ENCODE results near the gene IL27RA.
"Not testable (repeated sequence)": the region's sequence is repeated elsewhere in the genome, so short reads cannot be mapped to it uniquely, and the experiment has no call there.

The IL27RA gene

GRCh38 chr19:14028901-14029300 is 2.7 kb upstream of the IL27RA start:
- H3K4me3 Mint-ChIP-seq: no peak overlapping the region
- DNase-seq (ENCODE audit: low spot score in 2 of 2) (no peak), ATAC-seq (ENCODE audit: low read depth) (no peak)
- H3K9me3 Mint-ChIP-seq: no peaks in the 10 kb centered on the region
- H3K27me3 Mint-ChIP-seq: no peaks in the 10 kb centered on the region
- peak overlapping the region; percentile 35 for H3K27ac Mint-ChIP-seq
- H3K36me3 Mint-ChIP-seq: peaks cover 2% of the 10 kb centered on the region
- peaks cover 23% of the 10 kb centered on the region for H3K4me1 Mint-ChIP-seq

GRCh38 chr19:14030997-14031718 is 404 bp upstream of the IL27RA start:
- peaks cover 28% of the 10 kb centered on the region for H3K4me1 Mint-ChIP-seq
- H3K9me3 Mint-ChIP-seq: no peaks in the 10 kb centered on the region
- peak overlapping the region; percentile 94 for H3K4me3 Mint-ChIP-seq
- DNase-seq (ENCODE audit: low spot score in 2 of 2) (no peak), ATAC-seq (ENCODE audit: low read depth) (no peak)
- H3K27ac Mint-ChIP-seq: peak overlapping the region; percentile 89
- H3K36me3 Mint-ChIP-seq: peaks cover 6% of the 10 kb centered on the region
- no peaks in the 10 kb centered on the region for H3K27me3 Mint-ChIP-seq

GRCh38 chr19:14033946-14034345 is 2.4 kb downstream of the IL27RA start:
- no peak for DNase-seq (ENCODE audit: low spot score in 2 of 2)
- H3K4me1 Mint-ChIP-seq: peaks cover 21% of the 10 kb centered on the region
- peaks cover 21% of the 10 kb centered on the region for H3K36me3 Mint-ChIP-seq
- ATAC-seq (ENCODE audit: low read depth): no peak
- H3K9me3 Mint-ChIP-seq: no peaks in the 10 kb centered on the region
- peak overlapping the region; percentile 28 for H3K27ac Mint-ChIP-seq
- H3K4me3 Mint-ChIP-seq: no peak overlapping the region
- no peaks in the 10 kb centered on the region for H3K27me3 Mint-ChIP-seq

GRCh38 chr19:14035159-14035558 is 3.6 kb downstream of the IL27RA start:
- not testable (repeated sequence) for DNase-seq (ENCODE audit: low spot score in 2 of 2); ATAC-seq (ENCODE audit: low read depth); H3K9me3 Mint-ChIP-seq; H3K4me3 Mint-ChIP-seq; H3K27ac Mint-ChIP-seq; H3K27me3 Mint-ChIP-seq
- H3K4me1 Mint-ChIP-seq: peaks cover 19% of the 10 kb centered on the region
- peaks cover 21% of the 10 kb centered on the region for H3K36me3 Mint-ChIP-seq

- Mint-ChIP-seq H3K4me3 (no peak overlapping the region), H3K27ac (peak overlapping the region; percentile 47), H3K9me3 (no peaks in the 10 kb centered on the region), H3K27me3 (no peaks in the 10 kb centered on the region), H3K4me1 (peaks cover 19% of the 10 kb centered on the region), H3K36me3 (peaks cover 21% of the 10 kb centered on the region)
- no peak for DNase-seq (ENCODE audit: low spot score in 2 of 2)
- ATAC-seq (ENCODE audit: low read depth): no peak
These were observed 4.1 kb downstream of the IL27RA start for GRCh38 chr19:14035706-14036105.

- Mint-ChIP-seq H3K36me3 (peaks cover 26% of the 10 kb centered on the region), H3K27me3 (no peaks in the 10 kb centered on the region), H3K9me3 (no peaks in the 10 kb centered on the region), H3K4me1 (peaks cover 16% of the 10 kb centered on the region), H3K4me3 (no peak overlapping the region), H3K27ac (no peak overlapping the region)
- ATAC-seq (ENCODE audit: low read depth) (no peak), DNase-seq (ENCODE audit: low spot score in 2 of 2) (no peak)
These were observed 7.6 kb downstream of the IL27RA start for GRCh38 chr19:14039181-14039580.

GRCh38 chr19:14042659-14043608 is 11.4 kb downstream of the IL27RA start:
- H3K4me1 Mint-ChIP-seq: peaks cover 13% of the 10 kb centered on the region
- DNase-seq (ENCODE audit: low spot score in 2 of 2) (peak; percentile 52 to 55), ATAC-seq (ENCODE audit: low read depth) (peak; percentile 86)
- H3K27ac Mint-ChIP-seq: peak overlapping the region; percentile 98
- peaks cover 22% of the 10 kb centered on the region for H3K36me3 Mint-ChIP-seq
- not testable (repeated sequence) for H3K27me3 Mint-ChIP-seq, H3K4me3 Mint-ChIP-seq, H3K9me3 Mint-ChIP-seq

- H3K27me3 Mint-ChIP-seq; ATAC-seq (ENCODE audit: low read depth); H3K27ac Mint-ChIP-seq; H3K9me3 Mint-ChIP-seq; H3K4me1 Mint-ChIP-seq; H3K4me3 Mint-ChIP-seq; DNase-seq (ENCODE audit: low spot score in 2 of 2): not testable (repeated sequence)
- H3K36me3 Mint-ChIP-seq: peaks cover 36% of the 10 kb centered on the region
These were observed 16.3 kb downstream of the IL27RA start for GRCh38 chr19:14047866-14048265.

- peak; percentile 76 to 83 for DNase-seq (ENCODE audit: low spot score in 2 of 2)
- ATAC-seq (ENCODE audit: low read depth): peak; percentile 91
- H3K36me3 Mint-ChIP-seq: peaks cover 35% of the 10 kb centered on the region
- H3K4me1 Mint-ChIP-seq: no peaks in the 10 kb centered on the region
- no peaks in the 10 kb centered on the region for H3K27me3 Mint-ChIP-seq
- no peak overlapping the region for H3K27ac Mint-ChIP-seq
- no peak overlapping the region for H3K4me3 Mint-ChIP-seq
- no peaks in the 10 kb centered on the region for H3K9me3 Mint-ChIP-seq
These were observed 17.0 kb downstream of the IL27RA start for GRCh38 chr19:14048443-14049153.

GRCh38 chr19:14050512-14050911 is 18.9 kb downstream of the IL27RA start:
- Mint-ChIP-seq H3K27me3 (no peaks in the 10 kb centered on the region), H3K4me1 (peaks cover 7% of the 10 kb centered on the region), H3K27ac (no peak overlapping the region), H3K9me3 (no peaks in the 10 kb centered on the region), H3K4me3 (no peak overlapping the region), H3K36me3 (peaks cover 41% of the 10 kb centered on the region)
- no peak for DNase-seq (ENCODE audit: low spot score in 2 of 2)
- ATAC-seq (ENCODE audit: low read depth): no peak

GRCh38 chr19:14050961-14051360 is 19.4 kb downstream of the IL27RA start:
- H3K27ac Mint-ChIP-seq; H3K4me1 Mint-ChIP-seq; ATAC-seq (ENCODE audit: low read depth); H3K27me3 Mint-ChIP-seq; H3K9me3 Mint-ChIP-seq; DNase-seq (ENCODE audit: low spot score in 2 of 2); H3K4me3 Mint-ChIP-seq: not testable (repeated sequence)
- peaks cover 39% of the 10 kb centered on the region for H3K36me3 Mint-ChIP-seq

GRCh38 chr19:14051980-14052379 is 20.4 kb downstream of the IL27RA start:
- no peaks in the 10 kb centered on the region for H3K9me3 Mint-ChIP-seq

GRCh38 chr19:14052470-14052869 is 20.9 kb downstream of the IL27RA start:
- no peak overlapping the region for H3K27ac Mint-ChIP-seq
- no peak overlapping the region for H3K4me3 Mint-ChIP-seq
- H3K27me3 Mint-ChIP-seq: peaks cover 4% of the 10 kb centered on the region
- DNase-seq (ENCODE audit: low spot score in 2 of 2): no peak
- no peaks in the 10 kb centered on the region for H3K9me3 Mint-ChIP-seq
- ATAC-seq (ENCODE audit: low read depth): no peak
- peaks cover 7% of the 10 kb centered on the region for H3K4me1 Mint-ChIP-seq
- H3K36me3 Mint-ChIP-seq: peaks cover 39% of the 10 kb centered on the region

More at GRCh38 chr19:14051980-14052379, 20.4 kb downstream of the IL27RA start:
- ATAC-seq (ENCODE audit: low read depth) (no peak), DNase-seq (ENCODE audit: low spot score in 2 of 2) (no peak)
- no peak overlapping the region for H3K4me3 Mint-ChIP-seq
- H3K27ac Mint-ChIP-seq: no peak overlapping the region
- peaks cover 3% of the 10 kb centered on the region for H3K27me3 Mint-ChIP-seq
- H3K4me1 Mint-ChIP-seq: peaks cover 7% of the 10 kb centered on the region
- peaks cover 39% of the 10 kb centered on the region for H3K36me3 Mint-ChIP-seq

- ATAC-seq (ENCODE audit: low read depth): no peak
- H3K27ac Mint-ChIP-seq: no peak overlapping the region
- no peak overlapping the region for H3K4me3 Mint-ChIP-seq
- peaks cover 9% of the 10 kb centered on the region for H3K4me1 Mint-ChIP-seq
- no peaks in the 10 kb centered on the region for H3K9me3 Mint-ChIP-seq
- no peak for DNase-seq (ENCODE audit: low spot score in 2 of 2)
- H3K27me3 Mint-ChIP-seq: peaks cover 9% of the 10 kb centered on the region
- H3K36me3 Mint-ChIP-seq: peaks cover 39% of the 10 kb centered on the region
These were observed 21.5 kb downstream of the IL27RA start for GRCh38 chr19:14053032-14053431.

Measured in memory B cell (primary cell).